Activated CD4-positive, alpha-beta T cell treated with anti-CD3 and anti-CD28 coated beads, Interleukin-2, amount 50 U/mL, for 1 hour (primary cell): Measurements from ENCODE around the gene VWC2.

Experiments
- DNase-seq: peaks from one replicate; pipeline ENCODE4 v3.0.0-alpha.2; 2020

The VWC2 gene

DNA sequence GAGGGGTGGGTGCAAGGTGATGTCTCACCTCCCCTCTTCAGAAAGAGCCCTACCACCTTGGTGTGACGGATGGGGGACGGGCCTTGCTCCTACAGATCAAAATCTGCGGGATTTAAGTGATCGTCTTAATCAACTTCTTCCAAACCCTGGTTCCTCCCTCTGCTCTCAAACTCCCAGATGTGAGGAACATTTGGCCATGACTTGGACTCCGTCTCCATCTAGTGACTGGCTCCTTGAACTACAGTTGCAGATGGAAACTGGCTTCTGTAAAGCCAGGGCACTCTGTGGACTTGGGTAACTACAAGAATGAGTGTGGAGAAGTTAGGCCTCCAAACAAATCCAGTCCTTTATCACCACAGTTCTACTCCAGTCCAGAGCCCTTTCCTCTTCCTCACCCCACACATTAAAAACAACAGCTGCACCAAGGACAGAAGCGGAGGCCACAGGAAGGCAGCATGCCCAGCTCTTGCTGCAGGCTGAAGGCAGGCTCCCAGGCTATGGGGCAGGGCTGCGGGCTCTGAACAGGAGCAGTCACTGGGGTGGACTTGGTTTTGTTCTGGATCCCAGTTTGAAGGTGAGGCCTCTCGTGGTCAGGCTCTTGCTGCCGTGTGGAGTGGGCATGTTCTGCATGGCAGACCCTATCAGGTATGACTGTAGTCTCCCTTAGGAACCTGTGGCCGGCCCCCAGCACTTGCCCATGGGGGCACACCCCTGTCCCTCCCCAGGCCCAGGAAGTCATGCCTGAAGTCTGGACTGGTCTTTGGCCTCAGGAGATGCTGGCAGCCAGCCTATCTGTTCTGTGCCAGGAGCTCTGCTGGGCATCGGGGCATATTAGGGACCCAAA lies 79.4 kb downstream of the VWC2 start:
- DNase-seq: no peak

DNA sequence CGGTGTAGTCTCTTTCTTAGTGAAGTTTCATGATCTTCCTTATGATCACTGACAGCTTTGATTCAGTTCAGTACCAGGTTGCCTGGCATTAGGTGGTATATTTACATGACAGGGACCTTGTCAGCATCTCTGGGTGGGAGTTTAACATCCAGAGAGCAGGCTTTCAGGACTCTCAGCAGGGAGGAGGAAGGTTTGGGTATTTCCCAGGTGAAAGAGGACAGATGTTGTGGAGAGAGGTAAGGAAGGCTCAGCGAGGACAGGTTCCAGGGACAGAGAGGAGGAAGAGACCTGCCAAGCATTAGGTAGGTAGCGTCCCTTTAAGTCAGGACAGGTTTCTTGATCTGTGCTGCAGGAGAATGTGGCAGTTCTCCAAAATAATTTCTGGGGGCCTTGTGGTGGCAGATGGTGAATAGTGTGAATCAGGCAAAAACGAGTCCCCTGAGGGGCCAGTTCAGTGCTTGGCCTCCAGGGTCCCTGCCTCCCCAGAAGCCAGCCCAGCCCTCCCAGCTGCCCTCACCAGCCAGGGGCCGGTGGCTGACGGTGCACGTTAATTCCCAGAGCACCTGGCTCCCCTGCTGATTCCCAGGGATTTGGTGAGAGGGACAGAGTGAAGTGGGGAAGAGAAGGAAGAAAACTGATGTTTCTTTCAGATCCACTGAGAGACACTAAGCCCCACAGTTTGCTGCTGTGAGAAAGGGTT lies 82.0 kb downstream of the VWC2 start:
- DNase-seq: no peak

DNA sequence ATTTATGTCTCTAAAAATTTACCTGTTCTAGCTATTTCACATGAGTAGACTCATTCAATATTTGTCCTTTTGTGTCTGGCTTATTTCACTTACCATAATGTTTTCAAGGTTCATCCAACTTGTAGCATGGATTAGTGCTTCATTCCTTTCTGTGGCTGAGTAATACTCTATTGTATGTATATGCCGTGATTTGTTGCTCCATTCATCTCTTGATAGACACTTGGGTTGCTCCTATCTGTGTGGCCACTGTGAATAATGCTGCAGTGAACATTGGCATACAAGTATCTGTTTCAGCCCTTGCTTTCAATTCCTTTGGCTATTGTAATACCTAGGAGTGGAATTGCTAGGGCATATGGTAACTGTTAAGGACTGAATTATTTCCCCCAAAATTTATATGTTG lies 86.9 kb downstream of the VWC2 start:
- no peak for DNase-seq

DNA sequence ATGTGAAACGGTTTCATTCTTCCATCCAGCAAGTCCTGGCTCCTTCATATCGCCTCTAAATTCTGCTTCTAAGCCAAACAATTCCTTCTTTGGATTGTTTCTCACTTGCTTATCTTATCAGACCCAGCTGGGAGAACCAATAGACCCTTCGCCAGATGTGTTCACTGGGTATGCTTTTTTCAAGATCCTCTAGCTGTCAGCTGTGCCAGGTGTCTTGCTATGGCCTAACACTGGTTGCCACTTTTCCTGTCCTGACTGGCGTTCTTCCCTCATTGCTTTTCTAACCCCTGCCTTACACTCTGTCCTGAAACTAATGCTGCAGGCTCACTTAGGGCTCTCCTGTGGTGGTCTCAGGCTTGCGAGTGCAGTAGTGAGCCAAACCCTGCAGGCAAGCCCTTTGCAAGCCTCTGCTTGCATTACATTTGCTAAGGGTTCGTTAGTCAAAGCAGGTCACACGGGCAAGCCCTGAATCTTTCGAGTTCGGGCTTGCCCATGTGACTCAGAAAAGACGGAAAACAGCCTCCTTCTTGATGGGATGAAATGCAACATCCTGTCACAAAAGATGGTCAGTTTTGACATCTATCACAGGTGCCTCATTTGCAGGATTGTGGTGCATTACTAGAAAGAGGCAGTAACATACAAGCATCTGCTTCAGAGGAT lies 92.8 kb downstream of the VWC2 start:
- no peak for DNase-seq

DNA sequence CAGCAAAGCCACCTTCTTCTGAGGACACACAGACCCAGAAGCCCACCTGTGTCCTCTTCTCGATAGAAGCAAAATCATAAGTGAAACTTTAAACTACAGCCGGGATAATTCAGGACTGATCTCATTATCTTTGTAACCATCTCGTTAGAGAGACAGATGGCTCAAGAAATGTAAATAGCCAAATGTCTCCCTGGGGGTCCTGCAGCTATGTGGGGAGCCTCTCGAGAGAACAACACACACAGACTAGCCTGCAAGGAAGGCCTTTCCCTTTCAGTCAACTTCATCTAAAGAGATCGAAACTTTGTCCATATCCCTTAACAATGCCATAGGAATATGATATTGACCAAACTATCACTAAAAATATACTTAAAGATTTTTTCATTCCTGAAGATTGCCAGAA lies 93.5 kb downstream of the VWC2 start:
- DNase-seq: no peak

DNA sequence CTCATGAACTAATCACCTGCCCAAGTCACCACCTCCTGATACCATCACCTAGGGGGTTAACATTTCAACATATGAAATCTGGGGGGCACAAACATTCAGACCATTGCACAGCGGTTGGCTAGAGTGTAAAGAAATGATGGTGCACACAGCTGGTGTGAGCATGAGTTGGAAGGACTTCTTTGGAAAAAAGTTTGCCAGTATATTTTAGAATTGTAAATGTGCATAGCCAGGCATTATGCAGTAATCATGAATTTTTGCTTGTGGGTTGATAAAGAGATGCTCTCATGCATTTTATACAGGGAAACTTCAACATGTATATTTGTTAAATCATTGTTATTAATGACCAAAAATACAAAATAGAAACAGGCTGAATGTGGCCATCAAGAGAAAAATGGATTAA lies 100.0 kb downstream of the VWC2 start:
- no peak for DNase-seq

DNA sequence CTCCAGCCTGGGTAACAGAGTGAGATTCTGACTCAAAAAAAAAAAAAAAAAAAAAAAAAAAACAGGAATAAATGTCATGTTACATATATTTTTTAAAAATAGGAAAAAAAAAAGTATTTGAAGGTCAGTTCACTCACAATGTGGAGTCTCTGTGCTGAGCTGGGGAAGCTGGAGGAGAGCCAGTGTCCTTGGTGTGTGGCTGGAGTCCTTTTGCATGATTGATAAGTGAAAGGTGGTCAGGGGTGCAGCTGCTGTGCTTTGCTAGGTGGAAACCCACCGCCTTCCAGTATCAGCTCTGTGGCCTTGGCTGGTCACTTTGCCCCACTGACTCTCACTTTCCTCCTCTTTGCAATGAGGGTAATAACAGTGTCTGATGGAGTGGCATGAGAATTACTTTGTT lies 101.9 kb downstream of the VWC2 start:
- DNase-seq: no peak

DNA sequence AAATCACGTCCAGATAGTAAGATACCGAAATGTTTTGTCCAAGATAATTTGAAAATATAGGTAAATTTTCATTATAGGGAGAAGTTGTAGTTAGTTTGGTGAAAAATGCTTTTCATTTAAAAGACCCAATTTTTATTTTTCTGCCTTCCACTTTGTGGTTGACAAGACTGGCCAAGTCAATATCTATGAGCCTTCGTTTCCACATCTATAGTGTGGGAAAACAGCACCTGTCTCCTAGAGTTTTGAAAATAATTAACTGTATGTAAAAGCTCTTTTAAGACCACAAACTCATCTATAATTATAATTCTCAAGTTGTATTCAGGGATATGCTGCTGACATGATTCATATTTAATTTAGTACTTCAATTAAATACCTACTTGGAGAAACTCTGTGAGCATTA lies 102.8 kb downstream of the VWC2 start:
- DNase-seq: no peak

DNA sequence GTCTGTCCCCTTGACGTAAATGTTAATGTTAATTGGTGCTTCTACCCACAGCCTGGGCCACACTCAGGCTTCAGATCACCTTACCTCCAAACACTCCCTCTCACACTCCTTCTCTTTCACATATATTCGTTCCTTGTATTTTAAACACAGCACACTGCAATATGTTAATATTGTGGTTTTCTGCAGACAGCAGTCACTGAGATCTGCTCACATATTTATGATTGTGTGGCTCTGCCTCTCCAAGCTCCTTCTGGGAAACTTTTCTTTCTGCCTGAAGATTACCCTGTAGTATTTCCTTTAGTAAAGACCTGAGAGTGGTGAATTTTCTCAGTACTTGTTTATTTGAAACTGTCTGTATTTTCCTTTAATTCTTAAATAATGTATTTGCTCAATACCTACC lies 104.7 kb downstream of the VWC2 start:
- DNase-seq: no peak

DNA sequence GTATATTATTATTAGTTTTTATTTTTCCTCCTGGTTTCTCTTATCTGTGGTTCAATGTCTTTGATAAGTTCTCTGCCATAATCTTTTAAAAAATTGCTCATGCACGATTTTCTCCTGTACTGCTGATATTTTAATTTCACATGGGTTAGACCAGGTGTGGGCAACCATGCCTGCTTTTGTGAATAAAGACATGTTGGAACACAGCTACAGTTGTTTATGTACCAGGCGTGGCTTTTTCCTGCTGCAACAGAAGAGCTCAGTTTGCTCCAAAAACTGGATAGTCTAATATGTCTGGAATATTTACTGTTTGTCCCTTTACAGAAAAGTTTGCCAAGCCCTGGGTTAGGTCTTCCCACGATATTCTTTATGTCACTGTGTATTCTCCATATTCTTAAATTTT lies 105.2 kb downstream of the VWC2 start:
- no peak for DNase-seq

DNA sequence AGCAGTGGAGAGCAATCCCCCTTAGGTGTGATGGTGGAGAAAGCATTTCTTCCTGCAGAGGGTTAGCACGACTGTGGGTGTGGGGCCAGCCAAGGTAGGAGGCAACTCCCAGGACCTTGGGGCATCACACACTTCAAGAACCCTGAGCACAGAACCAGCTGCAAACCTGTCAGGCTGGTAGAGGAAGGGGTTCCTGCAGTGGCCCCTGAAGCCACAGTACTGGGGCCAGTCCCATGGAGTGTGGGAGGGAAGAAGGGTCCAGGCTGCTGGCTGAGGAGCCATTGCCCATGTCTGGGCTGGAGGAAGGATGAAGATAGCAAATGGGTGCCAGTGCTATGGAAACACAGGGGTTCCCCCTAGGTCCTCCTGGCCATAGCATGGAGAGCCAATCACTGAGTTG lies 110.5 kb downstream of the VWC2 start:
- DNase-seq: no peak

DNA sequence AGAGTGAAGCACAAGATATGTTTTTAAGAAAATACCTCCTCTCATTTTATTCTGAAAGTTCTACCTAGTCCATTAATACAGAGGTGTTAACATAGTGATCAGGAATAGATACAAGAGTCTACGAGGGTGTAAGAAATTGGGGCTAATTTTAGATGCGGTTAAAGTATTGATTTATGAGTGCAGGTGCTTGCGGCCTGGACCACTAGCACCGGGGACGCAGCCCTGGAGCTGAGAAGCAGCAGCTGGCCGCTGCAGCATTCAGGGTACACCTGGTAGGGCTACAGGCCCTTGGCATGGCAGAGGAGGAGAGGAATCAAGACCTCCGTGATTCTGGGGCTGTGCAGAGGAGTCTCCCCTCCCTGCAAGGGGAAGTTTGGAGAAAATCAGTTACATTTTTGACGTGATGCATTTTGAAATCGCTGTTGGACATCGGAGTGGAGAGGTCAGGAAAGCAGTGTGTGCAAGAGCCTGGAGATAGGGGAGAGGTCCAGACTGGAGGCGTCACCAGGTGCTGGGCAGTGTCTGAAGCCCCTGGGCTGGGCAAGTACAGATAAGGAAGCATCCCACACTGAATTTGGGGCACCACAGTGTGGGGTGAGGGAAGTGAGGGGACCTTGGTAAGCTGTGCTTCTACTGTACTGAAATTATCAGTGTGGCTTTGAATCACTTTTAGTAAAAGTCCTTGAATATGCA lies 112.3 kb downstream of the VWC2 start:
- DNase-seq: no peak

DNA sequence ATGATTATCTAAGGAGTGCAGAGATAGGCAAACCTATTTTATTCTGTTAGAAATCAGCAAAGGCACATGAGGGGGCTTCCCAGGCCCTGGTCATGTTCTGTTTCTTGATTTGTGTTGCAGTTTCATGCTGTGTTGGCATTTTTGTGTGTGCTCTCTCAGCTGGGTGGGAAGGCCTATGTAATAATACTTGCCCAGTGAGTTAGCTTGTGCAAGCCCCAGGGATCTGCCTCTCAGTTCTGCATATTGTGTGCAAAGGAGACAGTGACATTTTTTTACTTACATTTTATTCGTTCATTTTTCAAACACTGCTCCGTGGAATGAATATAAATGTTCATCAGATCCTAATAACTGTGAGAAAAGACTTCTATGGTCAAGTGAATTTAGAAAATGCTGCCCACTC lies 119.0 kb downstream of the VWC2 start:
- no peak for DNase-seq

DNA sequence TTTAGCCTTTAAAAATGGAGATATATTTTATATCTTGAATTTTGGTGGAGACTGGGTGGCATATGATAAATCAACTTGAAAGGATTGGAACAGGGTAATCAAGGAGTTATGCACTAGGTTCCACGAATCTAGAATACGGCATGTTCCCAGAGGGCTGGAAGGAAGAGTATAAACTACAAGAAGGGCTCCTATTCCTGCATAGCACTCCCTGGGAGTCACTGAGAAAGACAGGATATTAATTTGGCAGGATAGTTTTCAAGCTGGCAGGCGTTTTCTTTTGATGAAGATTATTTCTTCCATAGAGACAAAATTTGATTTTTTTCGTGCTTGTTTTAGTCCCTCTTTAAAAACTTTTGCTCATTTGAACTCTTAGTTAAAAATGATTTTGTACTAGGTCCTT lies 119.7 kb downstream of the VWC2 start:
- no peak for DNase-seq

DNA sequence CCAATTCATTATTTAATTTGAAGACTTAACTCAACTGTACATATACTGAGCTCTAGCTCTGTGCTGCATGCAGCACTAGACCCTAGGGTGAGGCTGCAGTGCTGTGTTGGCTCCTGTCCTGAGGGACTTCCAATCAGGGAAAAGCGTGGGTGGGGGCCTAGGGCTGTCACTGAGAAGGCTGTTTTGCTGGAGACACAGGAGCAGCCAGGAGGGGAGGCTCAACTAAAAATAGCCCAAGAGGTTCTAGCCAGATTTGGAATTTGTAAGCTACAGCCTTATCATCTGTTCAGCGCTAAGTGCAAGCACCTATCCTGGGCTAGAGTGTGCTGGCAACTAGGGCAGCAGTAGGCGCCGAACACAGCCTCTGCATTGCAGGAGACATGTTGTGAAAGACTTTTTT lies 121.1 kb downstream of the VWC2 start:
- DNase-seq: no peak

DNA sequence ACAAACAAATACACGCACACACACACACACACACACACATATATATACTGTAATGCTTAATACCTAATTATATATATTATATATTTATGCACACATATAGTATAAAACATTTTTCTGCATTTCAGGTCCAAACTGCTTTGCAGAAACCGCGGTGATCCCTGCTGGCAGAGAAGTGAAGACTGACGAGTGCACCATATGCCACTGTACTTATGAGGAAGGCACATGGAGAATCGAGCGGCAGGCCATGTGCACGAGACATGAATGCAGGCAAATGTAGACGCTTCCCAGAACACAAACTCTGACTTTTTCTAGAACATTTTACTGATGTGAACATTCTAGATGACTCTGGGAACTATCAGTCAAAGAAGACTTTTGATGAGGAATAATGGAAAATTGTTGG lies 138.5 kb downstream of the VWC2 start:
- no peak for DNase-seq

DNA sequence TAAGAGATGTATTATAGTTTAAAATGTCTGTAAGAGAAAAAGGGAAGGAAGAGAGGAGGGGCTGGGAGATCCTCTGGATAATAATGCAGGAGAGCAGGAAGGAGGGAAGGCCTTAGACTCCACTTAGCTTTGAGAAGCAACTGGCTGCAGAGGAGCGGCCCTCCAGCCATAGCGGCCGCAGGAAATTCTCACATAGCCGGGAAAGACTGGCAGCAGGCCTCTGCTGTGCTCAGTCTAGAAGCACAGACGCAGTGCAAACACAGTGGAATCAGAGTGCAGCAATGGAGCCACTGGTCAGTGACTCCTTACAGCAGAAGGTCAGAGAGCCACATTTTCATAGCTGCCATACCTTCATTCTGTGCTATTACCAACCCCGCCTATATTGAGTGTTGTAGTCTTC lies 153.3 kb downstream of the VWC2 start:
- DNase-seq: no peak

DNA sequence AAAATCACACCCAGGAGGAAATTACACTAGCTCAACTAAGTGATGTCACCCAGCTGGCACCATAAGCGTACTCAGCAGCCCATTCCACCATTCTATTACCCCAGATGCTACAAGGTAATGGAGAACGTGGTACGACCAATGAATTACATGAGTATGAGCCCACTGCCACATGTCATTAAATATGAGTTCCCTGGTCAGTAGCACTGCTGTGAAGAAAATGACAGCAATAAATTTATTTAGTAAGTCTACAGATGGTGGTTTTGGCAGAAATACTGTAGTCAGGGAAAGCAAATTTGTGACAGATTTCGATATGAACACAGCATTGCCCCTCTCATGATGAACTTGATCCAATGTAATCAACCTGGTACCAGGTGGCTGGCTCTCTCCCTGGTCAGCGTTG lies 154.2 kb downstream of the VWC2 start:
- DNase-seq: no peak

DNA sequence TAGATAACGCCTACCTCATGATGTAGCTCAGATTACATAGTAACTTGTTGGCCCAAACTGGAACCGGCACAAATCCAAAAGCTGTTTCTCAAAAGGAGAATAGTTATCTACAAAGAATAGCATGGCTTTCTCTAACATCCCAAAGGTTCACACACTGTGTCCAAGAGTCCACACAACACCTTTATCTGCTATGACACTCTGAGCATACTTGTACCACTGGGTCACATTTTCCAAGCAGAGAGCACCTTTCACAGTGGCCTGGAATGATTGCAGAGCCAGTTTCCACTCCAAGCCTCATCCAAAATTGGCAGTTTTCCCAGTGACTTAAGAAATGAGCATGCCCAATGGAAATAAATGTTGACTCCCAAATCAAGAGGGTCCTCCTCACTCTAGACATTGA lies 155.3 kb downstream of the VWC2 start:
- DNase-seq: no peak

DNA sequence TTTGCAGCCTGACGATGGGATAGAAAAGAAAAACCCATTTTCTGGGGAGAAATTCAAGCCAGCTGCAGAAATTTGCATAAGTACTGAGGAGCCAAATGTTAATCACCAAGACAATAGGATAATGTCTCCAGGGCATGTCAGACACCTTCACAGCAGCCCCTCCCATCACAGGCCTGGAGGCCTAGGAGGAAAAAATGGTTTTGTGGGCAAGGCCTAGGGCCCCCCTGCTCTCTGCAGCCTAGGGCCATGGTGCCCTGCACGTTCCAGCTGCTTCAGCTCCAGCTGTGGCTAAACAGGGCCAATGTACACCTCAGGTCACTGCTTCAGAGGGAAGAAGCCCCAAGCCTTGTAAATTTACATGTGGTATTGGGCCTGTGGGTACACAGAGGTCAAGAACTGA lies 158.2 kb downstream of the VWC2 start:
- DNase-seq: no peak

DNA sequence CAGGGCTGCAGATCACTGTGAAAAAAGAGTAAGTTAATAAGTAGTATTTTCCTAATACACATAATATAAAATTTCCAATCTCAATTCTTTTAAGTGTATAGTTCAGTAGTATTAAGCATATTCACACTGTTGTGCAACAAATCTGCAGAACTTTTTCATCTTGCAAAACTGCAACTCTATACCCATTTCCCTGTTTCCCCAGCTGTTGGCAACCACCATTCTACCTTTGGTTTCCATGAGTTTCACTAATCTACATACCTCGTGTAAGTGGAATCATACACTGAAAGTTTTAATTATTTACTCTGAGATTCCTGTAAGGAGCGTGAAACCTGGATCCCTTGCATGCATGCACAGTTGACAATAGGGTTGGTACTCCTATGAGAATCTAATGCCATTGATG lies 164.2 kb downstream of the VWC2 start:
- no peak for DNase-seq
